Cerebellar cortex (tissue), 1 donor: ENCODE results near the gene ZP3.
"Not testable (repeated sequence)": the region's sequence is repeated elsewhere in the genome, so short reads cannot be mapped to it uniquely, and the experiment has no call there.

Experiments
- DNase-seq: peaks from one replicate; pipeline ENCODE4 v3.0.0-alpha.2; 2015; ENCODE audit warnings: low spot score

ZP3 gene

GRCh38 chr7:76405738-76406137, 19.0 kb upstream of the ZP3 start:
- no peak for DNase-seq

- no peak for DNase-seq
These were observed 17.0 kb upstream of the ZP3 start for GRCh38 chr7:76407718-76408117.

DNA sequence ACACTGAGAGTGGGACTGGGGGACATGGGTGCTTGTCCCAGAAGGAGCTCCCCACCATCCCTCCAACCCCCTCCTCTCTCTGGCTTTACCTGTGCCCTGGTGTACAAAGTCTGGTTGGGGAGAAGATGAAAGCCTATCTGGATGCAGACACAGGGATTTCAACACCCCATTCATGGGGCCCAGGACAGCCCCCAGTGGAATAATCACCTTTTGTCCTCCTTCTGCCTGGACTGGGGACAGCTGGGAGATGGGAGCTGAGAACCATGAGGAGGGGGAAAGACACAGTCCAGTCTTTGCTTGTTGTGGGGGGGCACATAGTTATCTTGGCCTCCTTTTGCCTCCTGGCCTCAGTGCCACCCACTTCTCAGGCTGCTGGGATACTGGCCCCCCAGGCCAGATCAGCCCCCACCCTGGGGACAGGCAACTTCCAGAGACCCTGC, 16.6 kb upstream of the ZP3 start:
- no peak for DNase-seq

DNA sequence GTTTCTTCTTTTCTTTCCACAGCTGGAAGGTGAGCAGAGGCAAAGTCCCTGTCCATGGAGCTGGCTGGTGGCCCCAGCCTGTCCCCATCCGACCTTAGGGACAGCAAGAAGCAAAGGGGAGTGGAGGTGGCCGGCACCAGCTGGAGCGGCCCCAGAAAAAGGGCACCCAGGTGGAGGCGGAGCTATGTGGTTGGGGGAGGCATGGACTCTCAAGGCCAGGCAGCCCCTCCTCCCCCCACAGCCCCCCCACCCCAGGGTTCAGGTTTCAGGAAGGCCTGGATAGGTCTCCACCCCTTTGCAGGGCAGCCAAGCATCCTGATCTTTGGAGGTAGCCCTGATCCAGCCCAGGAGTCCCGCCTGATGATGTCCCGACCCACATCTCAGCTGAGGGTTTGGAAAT, 15.2 kb upstream of the ZP3 start, which contains the start of gene SSC4D:
Gene SSC4D, minus strand, starts transcription at position 161 of the 400 bp plus-strand sequence. CDS start 5,258 bp downstream, outside the sequence.
- DNase-seq = no peak

GRCh38 chr7:76411626-76412025, 13.1 kb upstream of the ZP3 start:
- no peak for DNase-seq

- no peak for DNase-seq
These were observed 12.5 kb upstream of the ZP3 start for GRCh38 chr7:76412249-76412648.

DNA sequence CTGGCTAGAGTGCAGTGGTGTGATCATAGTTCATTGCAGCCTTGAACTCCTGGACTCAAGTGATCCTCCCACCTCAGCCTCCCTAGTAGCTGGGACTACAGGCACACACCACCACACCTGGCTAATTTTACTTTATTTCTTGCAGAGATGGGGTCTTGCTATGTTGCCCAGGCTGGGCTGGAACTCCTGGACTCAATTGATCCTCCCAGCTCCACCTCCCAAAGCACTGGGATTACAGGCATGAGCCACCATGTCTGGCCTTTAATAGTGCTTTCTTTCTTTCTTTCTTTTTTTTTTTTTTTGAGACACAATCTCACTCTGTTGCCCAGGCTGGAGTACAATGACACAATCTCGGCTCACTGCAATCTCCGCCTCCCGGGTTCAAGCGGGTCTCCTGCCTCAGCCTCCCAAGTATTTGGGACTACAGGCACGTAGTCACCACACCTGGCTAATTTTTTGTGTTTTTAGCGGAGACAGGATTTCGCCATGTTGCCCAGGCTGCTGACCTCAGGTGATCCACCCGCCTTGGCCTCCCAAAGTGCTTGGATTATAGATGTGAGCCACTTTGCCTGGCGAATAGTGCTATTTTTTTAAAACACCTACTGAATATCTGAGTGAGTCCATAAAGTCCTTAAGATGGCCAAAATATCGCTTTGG, 7.0 kb upstream of the ZP3 start:
- DNase-seq = not testable (repeated sequence)

- DNase-seq = peak; percentile 50
These were observed 3.7 kb upstream of the ZP3 start for GRCh38 chr7:76421097-76421496.

GRCh38 chr7:76423666-76424412, 911 bp upstream of the ZP3 start:
- DNase-seq = peak; percentile 28

- DNase-seq = no peak
These were observed 406 bp downstream of the ZP3 start for GRCh38 chr7:76425156-76425555.

DNA sequence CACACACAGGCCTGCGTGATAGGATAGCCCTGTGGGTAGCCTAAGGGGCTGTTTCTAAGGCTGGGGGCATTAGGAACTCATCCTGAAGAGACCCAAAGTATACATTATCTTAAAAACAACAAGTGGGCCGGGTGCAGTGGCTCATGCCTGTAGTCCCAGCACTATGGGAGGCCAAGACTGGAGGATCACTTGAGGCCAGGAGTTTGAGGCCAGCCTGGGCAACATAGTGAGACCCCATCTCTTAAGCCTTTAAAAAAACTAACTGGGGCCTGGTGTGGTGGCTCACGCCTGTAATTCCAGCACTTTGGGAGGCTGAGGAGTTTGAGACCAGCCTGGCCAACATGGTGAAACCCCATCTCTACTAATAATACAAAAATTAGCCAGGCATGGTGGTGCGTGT, 808 bp downstream of the ZP3 start:
- not testable (repeated sequence) for DNase-seq

GRCh38 chr7:76426246-76426645, 1.5 kb downstream of the ZP3 start:
- no peak for DNase-seq

GRCh38 chr7:76427635-76428034, 2.9 kb downstream of the ZP3 start:
- no peak for DNase-seq

DNA sequence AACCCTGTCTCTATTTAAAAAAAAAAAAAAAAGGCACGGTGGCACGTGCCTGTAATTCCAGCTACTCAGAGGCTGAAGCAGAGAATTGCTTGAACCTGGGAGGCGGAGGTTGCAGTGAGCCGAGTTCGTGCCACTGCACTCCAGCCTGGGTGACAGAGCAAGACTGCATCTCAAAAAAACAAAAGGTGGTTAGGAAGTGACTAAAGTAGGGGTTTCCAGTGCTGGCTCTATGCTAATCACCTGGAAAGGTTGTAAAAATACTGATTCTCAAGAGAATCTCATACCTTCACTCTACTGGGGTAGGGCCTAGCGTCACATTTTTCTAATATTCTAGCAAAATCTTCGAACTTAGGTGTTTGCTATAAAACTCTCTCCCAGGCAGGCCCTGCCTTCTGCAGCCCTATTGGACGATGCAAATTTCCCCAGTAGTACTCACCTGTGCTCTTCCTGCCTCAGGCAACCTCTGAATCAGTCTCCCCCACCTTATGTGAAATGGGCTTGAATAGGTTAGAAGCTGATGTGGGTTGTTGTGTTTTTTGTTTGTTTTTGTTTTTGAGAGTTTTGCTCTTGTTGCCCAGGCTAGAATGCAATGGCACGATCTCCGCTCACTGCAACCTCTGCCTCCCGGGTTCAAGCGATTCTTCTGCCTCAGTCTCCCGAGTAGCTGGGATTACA, 3.5 kb downstream of the ZP3 start:
- no peak for DNase-seq

- no peak for DNase-seq
These were observed 4.4 kb downstream of the ZP3 start for GRCh38 chr7:76428868-76429805.

- DNase-seq = no peak
These were observed 5.5 kb downstream of the ZP3 start for GRCh38 chr7:76430211-76430610.

DNA sequence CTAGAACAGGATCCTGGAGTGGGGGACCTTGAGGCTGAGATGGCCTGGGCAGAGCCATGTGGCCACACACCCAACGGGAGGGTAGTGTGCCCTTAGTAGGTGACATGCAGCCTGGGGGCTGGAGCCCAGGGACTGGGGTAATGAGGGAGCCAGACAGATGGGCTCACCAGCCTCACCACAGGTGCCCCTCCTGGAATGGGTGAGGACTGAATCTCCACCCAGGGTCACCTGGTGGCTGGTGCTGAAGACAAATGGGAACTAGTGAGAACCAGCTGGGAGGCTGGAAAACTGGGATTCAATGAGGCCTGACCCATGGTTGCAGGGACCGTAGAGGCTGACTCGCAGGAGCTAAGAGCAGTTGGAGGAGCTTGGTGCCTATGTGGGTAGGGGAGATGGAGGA, 6.1 kb downstream of the ZP3 start:
- DNase-seq = no peak

- DNase-seq = peak; percentile 73
These were observed 13.1 kb downstream of the ZP3 start for GRCh38 chr7:76437873-76438272.

DNA sequence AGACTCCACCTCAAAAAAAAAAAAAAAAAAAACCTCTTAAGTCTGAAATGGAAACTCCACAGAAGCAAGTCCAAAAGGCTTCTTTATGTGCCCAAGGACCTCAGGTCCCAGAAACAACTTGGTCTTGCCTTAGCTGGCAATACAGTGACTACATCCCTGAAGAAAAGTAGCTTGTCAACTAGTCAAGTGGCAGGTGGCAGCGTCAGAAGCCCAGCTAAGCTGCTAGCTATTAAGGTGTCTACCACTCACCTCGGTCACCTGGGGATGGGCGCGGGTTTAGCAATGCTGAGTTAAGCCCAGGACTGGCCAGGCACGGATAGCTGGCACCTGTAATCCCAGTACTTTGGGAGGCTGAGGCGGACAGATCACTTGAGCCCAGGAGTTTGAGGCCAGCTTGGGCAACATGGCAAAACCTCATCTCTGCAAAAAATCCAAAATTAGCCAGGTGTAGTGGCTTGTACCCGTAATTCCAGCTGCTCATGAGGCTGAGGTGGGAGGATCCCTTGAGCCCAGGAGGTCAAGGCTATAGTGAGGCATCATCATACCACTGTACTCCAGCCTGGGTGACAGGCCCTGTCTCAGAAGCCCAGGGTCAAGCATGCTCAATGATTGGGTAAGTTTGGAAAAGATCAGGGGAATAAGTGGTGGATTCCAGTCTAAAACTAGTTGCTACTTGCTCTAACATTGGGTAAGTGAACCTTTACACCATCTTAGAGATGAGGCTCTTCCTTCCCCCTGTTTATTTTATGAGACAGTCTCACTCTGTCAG, 14.6 kb downstream of the ZP3 start:
- not testable (repeated sequence) for DNase-seq

- not testable (repeated sequence) for DNase-seq
These were observed 15.7 kb downstream of the ZP3 start for GRCh38 chr7:76440404-76440803.

- DNase-seq = not testable (repeated sequence)
These were observed 17.0 kb downstream of the ZP3 start for GRCh38 chr7:76441792-76442191.
